G401 (cell line): ENCODE data around the gene PRH1. TPM values are rescaled to one million over a fixed set of nuclear protein-coding genes. Genes with fewer than 3 reads are reported as not detected.

Experiments used
- DNase-seq: peaks from one replicate; pipeline ENCODE4 v3.0.0-alpha.2; 2015; ENCODE audit warnings: low spot score
- in situ Hi-C: cut with HindIII; loops from 2 replicates; pipeline ENCODE4 v1.10.0; 2016; ENCODE audit warnings: low sequenced_read_pairs, mixed read lengths
- total RNA-seq: library from RNA; depleted of rRNA; stranded (reverse); fragments of >200 nt; shearing (Covaris generic); gene quantifications from 2 replicates; pipeline ENCODE4 v1.2.3, GENCODE V29; 2014; rRNA removed

Gene PRH1
- 1.8 and 4.1 TPM in 2 replicates for total RNA-seq

- no peak for DNase-seq
- in situ Hi-C loops = no loop called here
Measured at GRCh38 chr12:10884086-10884725, at the start of gene PRH1. Gene PRH1, minus strand, starts transcription at chr12:10884255. Its CDS starts 38 bp downstream, at chr12:10884217.

- DNase-seq = no peak
Measured at GRCh38 chr12:10928746-10929286, 44.8 kb upstream of the PRH1 start, which contains the start of gene PRH2. Gene PRH2, plus strand, starts transcription at chr12:10929236. Its CDS starts 38 bp downstream, at chr12:10929274.

GRCh38 chr12:10926269-10926668 lies 42.2 kb upstream of the PRH1 start:
- no peak for DNase-seq
- in situ Hi-C loops = no loop called here

More at GRCh38 chr12:10928746-10929286, 44.8 kb upstream of the PRH1 start, which contains the start of gene PRH2:
- in situ Hi-C loops = no loop called here

GRCh38 chr12:10919809-10920208 lies 35.8 kb upstream of the PRH1 start:
- no peak for DNase-seq
- in situ Hi-C loops = no loop called here

- DNase-seq = no peak
- in situ Hi-C loops = no loop called here
Measured at GRCh38 chr12:10910380-10910779, 26.3 kb upstream of the PRH1 start.

GRCh38 chr12:10909462-10909861 lies 25.4 kb upstream of the PRH1 start, which contains the start of gene TAS2R13:
Gene TAS2R13, minus strand, starts transcription at chr12:10909562. Its CDS starts 264 bp downstream, at chr12:10909298.
- in situ Hi-C loops = no loop called here
- DNase-seq = no peak

- in situ Hi-C loops = no loop called here
- no peak for DNase-seq
Measured at GRCh38 chr12:10904686-10905085, 20.6 kb upstream of the PRH1 start.

GRCh38 chr12:10901427-10901826 lies 17.4 kb upstream of the PRH1 start:
- in situ Hi-C loops = no loop called here
- no peak for DNase-seq

- DNase-seq = no peak
- in situ Hi-C loops = no loop called here
Measured at GRCh38 chr12:10900972-10901371, 16.9 kb upstream of the PRH1 start.

- in situ Hi-C loops = no loop called here
Measured at GRCh38 chr12:10900530-10900929, 16.5 kb upstream of the PRH1 start.

GRCh38 chr12:10896854-10897253 lies 12.8 kb upstream of the PRH1 start:
- in situ Hi-C loops = no loop called here
- no peak for DNase-seq

More at GRCh38 chr12:10900530-10900929, 16.5 kb upstream of the PRH1 start:
- no peak for DNase-seq

- no peak for DNase-seq
- in situ Hi-C loops = no loop called here
Measured at GRCh38 chr12:10891937-10892336, 7.9 kb upstream of the PRH1 start.

GRCh38 chr12:10889226-10889625 lies 5.2 kb upstream of the PRH1 start:
- no peak for DNase-seq
- in situ Hi-C loops = no loop called here

GRCh38 chr12:10873378-10873777 lies 10.7 kb downstream of the PRH1 start:
- DNase-seq = no peak
- in situ Hi-C loops = no loop called here

- no peak for DNase-seq
- in situ Hi-C loops = no loop called here
Measured at GRCh38 chr12:10867381-10867780, 16.7 kb downstream of the PRH1 start.

- in situ Hi-C loops = no loop called here
- no peak for DNase-seq
Measured at GRCh38 chr12:10863512-10864218, 20.4 kb downstream of the PRH1 start.

GRCh38 chr12:10861366-10861765 lies 22.7 kb downstream of the PRH1 start:
- in situ Hi-C loops = no loop called here
- DNase-seq = no peak

- in situ Hi-C loops = no loop called here
- DNase-seq = no peak
Measured at GRCh38 chr12:10855807-10856206, 28.2 kb downstream of the PRH1 start.

GRCh38 chr12:10853776-10854175 lies 30.3 kb downstream of the PRH1 start:
- in situ Hi-C loops = no loop called here
- DNase-seq = no peak

GRCh38 chr12:10851243-10851858 lies 32.7 kb downstream of the PRH1 start:
- DNase-seq = no peak
- in situ Hi-C loops = no loop called here
